A673 (cell line): ENCODE measurements around the gene TMEM259.

Experiments
- CTCF ChIP-seq: fragments of 300-800, 200-600 bp; sonication (generic); conservative IDR thresholded peaks from 2 replicates; pipeline ENCODE4 v1.5.1; 2017; ENCODE audit warnings: low read depth, mild to moderate bottlenecking, antibody characterized with exemption, low read length, moderate library complexity, mixed read lengths
- EZH2 ChIP-seq: fragments of 200-600 bp; sonication (generic); IDR thresholded peaks from 2 replicates; pipeline ENCODE4 v1.6.1; 2017; ENCODE audit warnings: borderline replicate concordance, low read depth, mild to moderate bottlenecking, mixed read lengths, antibody characterized with exemption, low read length; ENCODE audit not compliant: poor library complexity, severe bottlenecking

- TF ChIP-seq CTCF (no peak), EZH2 (no peak)
These were observed 27.5 kb downstream of the TMEM259 start for GRCh38 chr19:993361-993830.
